ENCODE results near the gene SH3BP1.

- no peak for TF ChIP-seq CTCF (IDR thresholded peaks at IDR 0.05)
- TF ChIP-seq EZH2 (IDR thresholded peaks at IDR 0.05; ENCODE audit: borderline replicate concordance, insufficient read depth, low read depth, low read length, poor library complexity, severe bottlenecking): no peak
These were observed 34.8 kb downstream of the SH3BP1 start for GRCh38 chr22:37674248-37674647.

All from B cell (primary cell).